ENCODE results near the gene AKR1E2.

The AKR1E2 gene

DNA sequence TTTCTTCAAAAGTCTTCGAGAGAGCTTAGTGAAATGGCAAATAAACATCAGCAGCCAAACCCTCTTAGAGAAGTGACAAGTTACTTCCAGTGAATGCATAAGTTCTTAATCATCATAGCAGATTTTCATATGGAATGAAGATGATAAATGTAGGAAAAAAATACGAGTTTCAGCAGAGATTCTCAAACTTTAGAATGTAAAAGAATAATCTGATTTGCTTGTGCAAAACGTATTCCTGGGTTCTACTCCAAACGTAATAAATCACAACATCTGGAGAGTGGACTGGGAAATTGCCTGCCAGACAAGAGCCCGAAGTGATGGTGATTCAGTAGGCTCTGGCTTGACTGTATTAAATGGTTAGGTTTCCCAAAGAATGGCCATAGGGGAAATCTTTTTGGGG lies 62.2 kb downstream of the AKR1E2 start:
- TF ChIP-seq, protein P1, sequence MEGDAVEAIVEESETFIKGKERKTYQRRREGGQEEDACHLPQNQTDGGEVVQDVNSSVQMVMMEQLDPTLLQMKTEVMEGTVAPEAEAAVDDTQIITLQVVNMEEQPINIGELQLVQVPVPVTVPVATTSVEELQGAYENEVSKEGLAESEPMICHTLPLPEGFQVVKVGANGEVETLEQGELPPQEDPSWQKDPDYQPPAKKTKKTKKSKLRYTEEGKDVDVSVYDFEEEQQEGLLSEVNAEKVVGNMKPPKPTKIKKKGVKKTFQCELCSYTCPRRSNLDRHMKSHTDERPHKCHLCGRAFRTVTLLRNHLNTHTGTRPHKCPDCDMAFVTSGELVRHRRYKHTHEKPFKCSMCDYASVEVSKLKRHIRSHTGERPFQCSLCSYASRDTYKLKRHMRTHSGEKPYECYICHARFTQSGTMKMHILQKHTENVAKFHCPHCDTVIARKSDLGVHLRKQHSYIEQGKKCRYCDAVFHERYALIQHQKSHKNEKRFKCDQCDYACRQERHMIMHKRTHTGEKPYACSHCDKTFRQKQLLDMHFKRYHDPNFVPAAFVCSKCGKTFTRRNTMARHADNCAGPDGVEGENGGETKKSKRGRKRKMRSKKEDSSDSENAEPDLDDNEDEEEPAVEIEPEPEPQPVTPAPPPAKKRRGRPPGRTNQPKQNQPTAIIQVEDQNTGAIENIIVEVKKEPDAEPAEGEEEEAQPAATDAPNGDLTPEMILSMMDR (conservative IDR thresholded peaks at IDR 0.05; ENCODE audit: low read length) = no peak
- TF ChIP-seq EZH2phosphoT487 (IDR thresholded peaks at IDR 0.05; ENCODE audit: borderline replicate concordance) = no peak
- Histone ChIP-seq H3K4me2 (ENCODE audit: low read depth, low read length, poor library complexity, severe bottlenecking) (no peak overlapping the region), H3K36me3 (ENCODE audit: insufficient read depth, low read length) (no peaks in the 10 kb centered on the region), H3F3A (ENCODE audit: low read depth) (no peaks in the 10 kb centered on the region), H3K27me3 (ENCODE audit: insufficient read depth, low read length, poor library complexity, severe bottlenecking) (no peaks in the 10 kb centered on the region), H3K9ac (ENCODE audit: low read depth, low read length, poor library complexity, severe bottlenecking) (no peak overlapping the region), H3K9me3 (ENCODE audit: insufficient read depth, low read depth, low read length) (no peaks in the 10 kb centered on the region), H2AFZ (ENCODE audit: low read length) (peak overlapping the region; percentile 59; the same call in 1 of the 2 replicates), H3K4me1 (ENCODE audit: insufficient read depth, low read length, poor library complexity, severe bottlenecking) (peaks cover 12% of the 10 kb centered on the region), H4K20me1 (ENCODE audit: insufficient read depth, low read length, poor library complexity, severe bottlenecking) (no peaks in the 10 kb centered on the region), H3K4me3 (ENCODE audit: low read length, poor library complexity, severe bottlenecking) (no peak overlapping the region), H3K79me2 (ENCODE audit: insufficient read depth, low read length) (no peaks in the 10 kb centered on the region), H3K9me2 (replicated peaks; ENCODE audit: low read depth, low read length) (no peaks in the 10 kb centered on the region)

DNA sequence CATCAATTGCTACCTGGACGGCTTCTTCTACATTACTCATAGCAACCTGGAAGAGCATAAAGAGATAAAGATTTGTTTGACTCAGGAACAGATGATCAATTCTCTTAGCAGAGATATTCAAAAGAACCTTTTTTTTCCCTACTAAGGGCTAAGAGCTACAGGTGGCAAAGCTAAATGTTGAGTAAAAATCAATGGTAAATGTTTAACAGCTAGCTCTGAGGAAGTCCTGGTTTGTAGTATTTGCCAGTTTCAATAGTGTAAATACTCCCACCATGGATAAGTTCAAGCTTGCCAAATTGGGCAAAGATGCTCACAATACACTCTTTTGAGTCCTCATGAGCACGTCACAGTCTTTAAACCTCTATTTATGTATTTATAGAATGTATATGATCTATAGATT lies 64.0 kb downstream of the AKR1E2 start:
- H3K9me2 ChIP-seq (replicated peaks; ENCODE audit: low read depth, low read length) = no peaks in the 10 kb centered on the region
- TF ChIP-seq, protein P1 (conservative IDR thresholded peaks at IDR 0.05; ENCODE audit: low read length) = no peak
- TF ChIP-seq EZH2phosphoT487 (IDR thresholded peaks at IDR 0.05; ENCODE audit: borderline replicate concordance) = no peak
- H3K79me2 ChIP-seq (ENCODE audit: insufficient read depth, low read length) = no peaks in the 10 kb centered on the region
- no peaks in the 10 kb centered on the region for H3K9me3 ChIP-seq (ENCODE audit: insufficient read depth, low read depth, low read length)
- no peaks in the 10 kb centered on the region for H3K27me3 ChIP-seq (ENCODE audit: insufficient read depth, low read length, poor library complexity, severe bottlenecking)
- H3K4me3 ChIP-seq (ENCODE audit: low read length, poor library complexity, severe bottlenecking) = no peak overlapping the region
- no peaks in the 10 kb centered on the region for H3K36me3 ChIP-seq (ENCODE audit: insufficient read depth, low read length)
- H3K9ac ChIP-seq (ENCODE audit: low read depth, low read length, poor library complexity, severe bottlenecking) = no peak overlapping the region
- no peak overlapping the region for H3K4me2 ChIP-seq (ENCODE audit: low read depth, low read length, poor library complexity, severe bottlenecking)
- H4K20me1 ChIP-seq (ENCODE audit: insufficient read depth, low read length, poor library complexity, severe bottlenecking) = no peaks in the 10 kb centered on the region
- H3K4me1 ChIP-seq (ENCODE audit: insufficient read depth, low read length, poor library complexity, severe bottlenecking) = peaks cover 9% of the 10 kb centered on the region
- no peak overlapping the region for H2AFZ ChIP-seq (ENCODE audit: low read length)
- no peaks in the 10 kb centered on the region for H3F3A ChIP-seq (ENCODE audit: low read depth)

DNA sequence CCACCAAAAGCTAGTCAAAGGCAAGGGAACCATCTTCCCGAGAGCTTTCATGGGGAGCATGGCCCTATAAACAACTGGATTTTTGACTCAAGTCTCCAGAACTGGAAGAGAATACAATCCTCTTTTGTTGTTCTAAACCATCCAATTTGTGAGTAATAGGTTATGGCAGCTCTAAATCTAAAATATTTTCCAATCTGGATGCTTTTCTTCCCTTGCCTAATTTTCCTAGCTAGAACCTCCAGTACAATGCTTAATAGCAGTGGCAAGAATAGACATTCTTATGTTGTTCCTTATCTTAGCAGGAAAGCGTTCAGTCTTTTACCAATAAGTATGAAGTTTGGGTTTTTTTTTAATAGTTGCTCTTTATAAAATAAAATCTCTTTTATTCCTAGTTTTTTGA lies 66.7 kb downstream of the AKR1E2 start:
- Histone ChIP-seq H3K9me2 (replicated peaks; ENCODE audit: low read depth, low read length) (no peaks in the 10 kb centered on the region), H2AFZ (ENCODE audit: low read length) (no peak overlapping the region), H3K4me3 (ENCODE audit: low read length, poor library complexity, severe bottlenecking) (no peak overlapping the region), H3K9ac (ENCODE audit: low read depth, low read length, poor library complexity, severe bottlenecking) (no peak overlapping the region), H3K27me3 (ENCODE audit: insufficient read depth, low read length, poor library complexity, severe bottlenecking) (no peaks in the 10 kb centered on the region), H3F3A (ENCODE audit: low read depth) (no peaks in the 10 kb centered on the region), H3K4me2 (ENCODE audit: low read depth, low read length, poor library complexity, severe bottlenecking) (no peak overlapping the region), H3K9me3 (ENCODE audit: insufficient read depth, low read depth, low read length) (no peaks in the 10 kb centered on the region), H3K4me1 (ENCODE audit: insufficient read depth, low read length, poor library complexity, severe bottlenecking) (peaks cover under 1% of the 10 kb centered on the region), H4K20me1 (ENCODE audit: insufficient read depth, low read length, poor library complexity, severe bottlenecking) (no peaks in the 10 kb centered on the region), H3K79me2 (ENCODE audit: insufficient read depth, low read length) (no peaks in the 10 kb centered on the region), H3K36me3 (ENCODE audit: insufficient read depth, low read length) (no peaks in the 10 kb centered on the region)
- TF ChIP-seq EZH2phosphoT487 (IDR thresholded peaks at IDR 0.05; ENCODE audit: borderline replicate concordance) = no peak
- TF ChIP-seq, protein P1 (conservative IDR thresholded peaks at IDR 0.05; ENCODE audit: low read length) = no peak
